Pons (tissue), 1 donor: ENCODE measurements around the gene EXOC2.

Source experiments
- DNase-seq: peaks from one replicate; pipeline ENCODE4 v3.0.0-alpha.2; 2016; ENCODE audit warnings: low spot score

Gene EXOC2

DNA sequence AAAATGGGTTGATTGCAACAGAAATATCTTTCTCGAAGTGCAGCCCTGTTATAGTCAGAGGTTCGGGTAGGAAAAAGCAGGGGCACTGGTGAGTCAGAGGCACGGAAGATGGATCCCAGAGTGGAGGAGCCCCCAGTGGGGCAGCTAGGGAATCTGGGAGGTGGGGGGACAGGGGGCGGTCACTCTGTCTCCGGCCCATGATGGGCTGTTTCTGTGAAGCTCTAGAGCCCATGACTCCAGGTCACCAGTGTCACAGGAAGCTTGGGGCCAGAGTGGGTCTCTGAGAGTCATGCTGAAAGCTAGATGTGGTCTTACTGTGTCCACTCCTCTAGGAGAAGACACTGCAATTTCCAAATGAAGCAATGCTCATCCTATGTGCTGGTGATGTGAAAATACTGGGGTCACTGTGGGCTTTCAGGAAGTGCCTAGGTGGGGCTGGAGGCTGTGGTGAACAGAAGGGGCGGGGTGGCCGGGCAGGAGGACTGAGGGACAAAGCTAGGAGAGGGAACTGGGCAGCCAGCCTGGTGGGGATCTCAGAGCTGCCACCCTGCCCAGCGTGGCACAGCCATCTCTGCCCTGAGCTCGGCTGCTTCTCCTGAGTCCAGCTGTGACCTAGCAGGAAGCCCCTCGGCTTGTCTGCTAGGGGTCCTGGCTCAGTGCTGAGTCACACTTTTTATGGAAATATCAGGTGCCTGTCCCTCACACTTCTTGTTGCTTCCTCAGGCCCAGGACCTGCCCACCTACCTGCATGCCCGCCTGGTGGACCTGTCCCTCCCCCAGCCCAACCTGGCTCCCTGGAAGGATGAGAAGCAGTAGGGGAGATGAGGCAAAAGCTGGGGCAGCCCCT, 247.1 kb downstream of the EXOC2 start:
- no peak for DNase-seq

DNA sequence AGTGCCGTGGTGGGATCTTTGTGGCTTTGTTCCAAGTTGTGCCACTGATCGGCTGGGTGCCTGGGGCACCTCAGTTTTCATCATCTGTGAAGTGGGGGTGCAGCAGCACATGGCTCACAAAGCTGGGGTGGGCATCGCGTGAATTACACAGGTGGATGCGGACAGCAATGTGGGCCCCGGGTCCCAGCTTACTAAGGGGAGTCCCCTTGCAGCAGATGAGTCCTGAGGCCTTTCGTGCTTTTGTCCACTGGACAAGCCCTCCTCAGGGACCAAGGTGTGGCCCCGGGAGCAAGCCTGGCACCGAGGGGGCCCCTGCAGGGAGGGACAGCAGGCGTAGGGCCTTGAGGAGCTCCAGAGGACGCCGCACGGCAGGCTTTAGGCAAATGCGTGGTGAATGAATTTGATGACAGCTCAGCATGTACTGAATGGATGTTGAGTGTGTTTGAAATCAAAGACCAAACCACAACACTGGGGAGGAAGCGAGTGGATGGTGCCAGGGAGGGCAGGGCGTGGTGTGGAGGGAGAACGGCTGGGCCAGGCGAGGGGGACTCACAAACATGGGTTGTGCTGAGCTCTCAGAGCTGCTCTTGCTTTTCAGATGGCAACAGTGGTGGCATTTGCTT, 248.2 kb downstream of the EXOC2 start:
- DNase-seq: no peak

DNA sequence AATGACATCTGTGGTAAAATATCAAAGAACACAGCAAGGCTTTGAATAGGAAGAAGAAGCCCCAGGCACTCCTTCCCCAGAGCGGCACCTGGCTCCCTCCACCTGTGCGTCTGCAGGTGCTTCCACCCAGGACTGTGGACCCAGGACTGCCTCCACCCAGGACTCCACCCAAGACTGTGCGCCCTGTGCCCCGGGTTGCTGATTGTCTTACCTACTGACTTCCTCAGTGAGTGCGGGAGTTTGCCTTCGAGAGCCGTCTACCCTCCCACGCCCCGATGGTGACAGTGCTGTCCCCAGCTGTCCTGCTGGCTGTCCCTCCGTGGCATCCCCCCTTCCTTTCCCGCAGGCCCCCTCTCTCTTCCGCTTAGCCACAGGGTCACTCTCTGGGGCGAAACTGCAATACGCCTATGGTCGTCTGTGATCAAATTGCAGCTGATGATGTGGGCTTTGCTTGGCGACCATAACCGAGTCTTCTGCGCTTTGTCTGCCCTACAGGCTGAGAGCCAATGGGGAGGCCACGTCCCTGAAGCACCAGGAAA, 249.2 kb downstream of the EXOC2 start:
- DNase-seq: no peak

DNA sequence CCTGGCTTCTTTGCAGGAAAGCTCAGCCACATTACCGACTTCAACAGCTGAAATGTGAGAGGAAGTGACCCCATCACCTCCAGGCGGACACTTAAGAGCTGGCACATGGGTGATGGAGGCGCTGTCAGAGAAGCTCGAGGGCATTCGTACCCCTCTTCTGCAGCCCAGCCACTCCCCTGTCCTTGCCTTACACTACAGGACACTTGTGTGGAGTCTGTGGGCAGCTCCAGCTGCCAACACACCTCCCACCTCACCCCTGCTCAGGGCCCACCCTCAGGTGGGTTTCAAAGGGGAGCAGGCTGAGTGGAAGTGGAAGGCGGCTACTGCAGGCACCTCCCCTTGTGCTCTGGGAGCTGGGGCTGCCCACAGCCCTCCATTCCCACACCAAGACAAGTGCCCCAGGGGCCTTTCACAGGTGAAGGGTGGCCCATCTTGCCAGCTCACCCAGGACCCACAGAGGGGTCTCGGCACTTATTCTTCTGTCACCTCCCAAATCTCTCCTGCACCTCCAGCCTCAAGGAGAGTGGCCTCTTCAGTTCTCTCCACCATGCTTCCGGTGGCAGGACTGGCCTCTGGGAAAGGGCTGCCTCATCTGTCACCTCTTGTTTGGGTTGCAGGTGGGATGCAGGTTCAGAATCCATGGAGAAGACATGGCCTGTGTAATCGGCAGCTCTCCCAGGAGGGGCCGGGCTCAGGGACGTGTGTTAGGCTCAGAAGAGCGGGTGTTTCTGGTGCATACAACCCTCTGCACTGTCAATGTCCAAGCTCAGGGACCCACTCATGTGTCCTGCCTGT, 251.6 kb downstream of the EXOC2 start:
- DNase-seq: no peak

DNA sequence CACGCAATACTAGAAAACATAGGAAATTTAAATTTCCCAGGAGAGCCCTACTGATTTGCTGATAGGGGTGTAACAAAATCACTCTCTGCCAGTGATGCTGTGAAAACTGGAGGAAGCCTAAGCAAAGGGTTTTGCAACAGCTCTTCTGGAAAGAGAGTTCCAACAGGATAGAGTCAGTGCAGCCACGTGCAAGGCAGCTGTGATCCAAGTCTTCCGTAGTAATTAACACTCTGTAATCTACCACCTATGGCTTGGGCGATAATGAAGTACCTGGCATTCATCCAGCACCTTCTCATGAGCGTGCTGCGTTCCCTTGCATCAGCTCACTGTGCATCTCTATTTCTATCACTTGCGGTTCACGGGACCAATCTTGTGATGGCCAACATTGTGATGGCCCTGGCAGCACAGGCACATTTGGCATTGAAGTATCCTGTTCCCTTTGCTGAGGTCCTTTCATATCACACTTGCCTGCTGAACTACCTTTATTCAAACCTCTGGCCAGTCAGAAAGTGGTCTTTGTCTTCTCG, 253.2 kb downstream of the EXOC2 start:
- no peak for DNase-seq

DNA sequence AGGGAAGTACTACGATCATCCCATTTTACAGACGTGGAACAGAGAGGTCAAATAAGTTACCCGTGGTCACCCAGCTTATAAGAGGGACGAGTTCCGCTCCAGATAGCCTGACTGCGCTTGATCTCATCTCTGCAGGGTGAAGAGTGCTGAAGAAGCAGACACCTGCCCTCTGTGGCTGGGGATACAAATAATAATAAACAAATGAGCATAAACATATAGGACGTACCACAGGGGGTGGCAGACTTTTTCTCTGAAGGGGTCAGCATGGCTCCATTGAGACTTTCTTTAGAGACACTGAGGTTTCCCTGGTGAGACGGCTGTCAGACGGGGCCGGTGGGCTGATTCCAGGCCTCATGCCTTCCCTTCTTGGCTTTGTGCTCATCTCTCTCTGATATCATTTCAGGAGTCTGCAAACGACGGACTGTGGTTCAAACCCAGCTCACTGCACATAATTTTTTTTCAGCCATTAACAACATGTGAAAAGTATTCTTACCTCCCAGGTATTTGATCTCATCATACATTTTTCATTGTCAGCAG, 254.2 kb downstream of the EXOC2 start:
- DNase-seq: no peak

DNA sequence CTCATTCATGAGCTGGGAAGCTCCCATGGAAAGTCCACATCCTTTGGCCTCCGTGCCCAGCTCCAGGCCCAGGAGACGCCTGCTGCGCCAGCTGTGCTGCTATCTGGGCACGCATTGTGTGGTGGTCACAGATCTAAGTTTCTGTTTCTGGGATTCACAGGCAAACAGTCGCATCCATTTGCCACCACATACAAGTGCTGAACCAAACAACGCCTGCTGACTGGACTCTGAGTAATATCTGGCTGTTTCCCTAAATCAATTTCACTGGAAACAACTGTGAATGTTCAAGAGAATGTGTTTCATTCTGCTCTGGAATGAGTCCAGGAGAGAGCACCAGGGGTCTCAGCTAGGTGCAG, 255.9 kb downstream of the EXOC2 start:
- DNase-seq: no peak

DNA sequence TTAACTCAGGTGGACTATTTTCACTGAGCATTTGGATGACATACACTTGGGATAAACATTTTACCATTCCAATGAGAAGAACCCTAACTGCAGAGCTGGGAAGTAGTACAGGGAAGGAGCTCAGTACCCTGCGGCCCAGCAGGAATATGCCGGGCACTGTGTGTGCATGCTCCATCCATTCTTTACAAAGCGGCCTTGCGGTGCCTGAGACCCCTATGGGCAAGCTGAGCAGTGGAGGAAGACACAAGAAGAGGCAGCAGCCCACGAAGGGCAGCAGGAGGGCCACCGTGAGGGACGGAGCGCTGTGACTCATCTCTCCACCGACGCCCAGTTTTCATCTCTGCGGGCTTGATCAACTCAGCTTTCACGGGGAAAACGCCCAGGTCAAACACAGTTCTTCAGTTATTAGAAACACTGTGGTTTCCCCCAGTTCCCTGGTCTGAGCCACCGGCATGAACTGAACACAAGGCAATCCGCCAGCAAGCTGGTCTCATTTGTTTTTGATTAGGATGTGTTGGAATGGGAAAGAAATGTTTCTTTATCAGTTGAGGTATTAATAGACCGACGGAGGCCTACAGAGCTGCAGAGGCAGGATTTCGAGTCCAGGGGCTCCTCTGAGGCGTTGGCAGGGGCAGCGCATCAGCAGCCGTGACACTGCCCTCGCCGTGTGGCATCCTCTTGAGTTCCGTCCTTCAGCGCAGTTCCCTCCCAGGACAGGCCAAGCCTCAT, 256.5 kb downstream of the EXOC2 start:
- no peak for DNase-seq

DNA sequence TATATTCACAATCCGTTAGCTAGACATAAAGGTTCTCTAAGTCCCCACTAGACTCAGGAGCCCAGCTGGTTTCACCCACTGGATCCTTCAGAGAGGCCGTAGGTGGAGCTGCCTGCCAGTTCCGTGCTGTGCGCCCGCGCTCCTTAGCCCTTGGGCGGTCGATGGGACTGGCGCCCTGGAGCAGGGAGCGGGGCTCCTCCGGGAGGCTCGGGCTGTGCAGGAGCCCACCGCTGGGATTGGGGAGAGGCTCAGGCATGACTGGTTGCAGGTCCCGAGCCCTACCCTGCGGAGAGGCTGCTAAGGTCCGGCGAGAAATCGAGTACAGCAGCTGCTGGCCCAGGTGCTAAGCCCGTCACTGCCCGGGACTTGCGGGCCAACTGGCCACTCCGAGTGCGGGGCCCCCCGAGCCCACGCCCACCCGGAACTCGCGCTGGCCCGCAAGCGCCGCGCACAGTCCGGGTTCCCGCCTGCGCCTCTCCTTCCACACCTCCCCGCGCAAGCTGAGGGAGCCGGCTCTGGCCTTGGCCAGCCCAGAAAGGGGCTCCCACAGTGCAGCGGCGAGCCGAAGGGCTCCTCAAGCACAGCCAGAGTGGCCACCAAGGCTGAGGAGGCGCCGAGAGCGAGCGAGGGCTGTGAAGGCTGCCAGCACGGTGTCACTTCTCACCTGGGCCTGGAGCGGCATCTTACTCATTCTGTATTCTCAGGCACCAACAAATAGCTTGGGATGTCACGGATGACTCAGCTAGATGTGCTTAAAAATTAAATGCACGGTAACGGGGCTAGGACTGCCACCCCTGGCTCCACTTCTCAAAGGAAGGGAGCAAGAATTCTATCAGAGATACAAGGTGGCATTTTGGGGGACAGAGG, 257.3 kb downstream of the EXOC2 start:
- DNase-seq: no peak
